HS-5 (cell line): Measurements from ENCODE around the gene PHF2.

Experiments
- DNase-seq: peaks from one replicate; pipeline ENCODE4 v3.0.0-alpha.2; 2012; ENCODE audit warnings: low read depth

Gene PHF2

GRCh38 chr9:93652604-93653592 lies 76.5 kb downstream of the PHF2 start:
- DNase-seq: no peak

- no peak for DNase-seq
Measured at GRCh38 chr9:93653760-93654159, 77.4 kb downstream of the PHF2 start.

GRCh38 chr9:93654351-93654961 lies 78.1 kb downstream of the PHF2 start:
- DNase-seq: no peak

GRCh38 chr9:93655621-93656425 lies 79.4 kb downstream of the PHF2 start:
- DNase-seq: no peak

DNA sequence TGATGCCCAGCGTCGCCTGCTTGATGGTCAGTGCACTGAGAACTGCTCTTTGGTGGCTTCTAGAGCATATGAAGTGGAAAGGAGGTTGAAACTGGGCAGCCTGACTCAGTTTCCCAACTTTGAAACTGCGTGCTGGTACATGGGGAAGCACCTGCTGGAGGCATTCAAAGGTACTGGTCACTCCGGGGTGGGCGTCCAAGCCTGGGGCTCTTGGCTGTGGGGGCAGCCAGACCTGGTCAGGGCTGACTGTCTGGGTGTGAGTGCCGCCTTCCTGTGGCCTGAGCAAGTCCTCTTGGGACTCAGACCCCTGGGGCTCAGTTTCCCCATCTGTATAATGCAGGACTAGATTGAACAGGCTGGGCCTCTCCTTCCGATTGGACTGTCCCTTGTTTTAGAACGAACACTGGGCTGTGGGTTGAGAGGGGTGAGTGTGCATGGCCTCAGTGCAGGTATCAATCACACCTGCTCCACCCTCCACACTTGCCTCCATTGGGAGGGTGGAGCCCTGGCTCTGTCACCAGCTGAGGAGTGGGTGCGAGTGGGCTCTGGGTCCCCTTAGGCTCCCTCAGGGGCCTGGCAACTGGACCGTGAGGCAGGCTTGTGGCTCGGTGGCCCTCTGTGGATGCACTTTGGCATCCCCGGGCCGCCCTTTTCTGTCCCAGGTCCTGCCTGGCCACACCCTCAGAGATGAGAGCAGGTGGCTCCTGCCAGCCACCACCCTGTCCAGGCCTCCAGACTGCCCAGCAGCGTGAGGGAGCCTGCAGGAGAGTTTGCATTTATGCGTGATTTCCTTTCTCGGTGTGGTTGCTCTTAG lies 80.2 kb downstream of the PHF2 start:
- no peak for DNase-seq

DNA sequence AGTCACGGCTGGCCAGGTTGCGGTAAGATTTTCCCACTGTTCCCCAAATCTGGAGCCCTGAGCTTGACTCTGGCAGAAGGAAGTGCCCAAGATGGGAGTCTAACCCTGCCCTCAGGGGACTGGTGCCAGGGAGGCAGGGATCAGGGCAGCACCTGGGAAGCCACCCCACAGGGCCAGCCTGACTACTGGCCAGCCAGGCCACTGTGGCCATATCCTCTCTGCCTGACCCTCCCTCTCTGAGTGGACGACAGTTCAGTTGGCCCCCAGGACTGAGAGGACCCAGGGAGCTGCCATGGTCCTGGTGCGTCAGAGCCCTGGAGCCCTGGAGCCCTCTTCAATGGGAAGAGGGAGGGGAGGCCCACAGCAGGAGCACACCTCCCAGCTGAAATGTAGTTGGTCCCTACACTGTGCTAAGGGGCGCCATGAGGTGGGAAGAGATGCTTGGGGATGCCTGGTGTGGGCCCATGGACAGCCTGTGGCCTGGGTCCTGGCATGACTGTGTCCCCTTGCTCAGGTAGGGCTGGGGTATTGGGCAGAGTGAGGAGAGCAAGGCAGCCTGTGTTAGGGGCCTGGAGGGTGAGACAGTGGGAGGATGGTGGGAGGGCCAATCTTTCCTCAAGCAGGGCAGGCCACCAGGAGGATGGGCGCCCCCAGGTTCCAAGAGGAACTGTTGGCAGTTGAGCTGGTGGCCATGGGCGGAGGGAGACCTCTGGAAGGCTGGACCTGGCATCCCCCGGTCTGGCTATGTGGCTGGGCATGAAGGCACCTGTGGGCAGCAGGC lies 81.1 kb downstream of the PHF2 start:
- DNase-seq: no peak

GRCh38 chr9:93658184-93658925 lies 82.0 kb downstream of the PHF2 start:
- DNase-seq: no peak

- no peak for DNase-seq
Measured at GRCh38 chr9:93659044-93659836, 82.9 kb downstream of the PHF2 start.

- no peak for DNase-seq
Measured at GRCh38 chr9:93659837-93660177, 83.4 kb downstream of the PHF2 start.

- no peak for DNase-seq
Measured at GRCh38 chr9:93660352-93661046, 84.1 kb downstream of the PHF2 start.

GRCh38 chr9:93661591-93661990 lies 85.2 kb downstream of the PHF2 start:
- no peak for DNase-seq

DNA sequence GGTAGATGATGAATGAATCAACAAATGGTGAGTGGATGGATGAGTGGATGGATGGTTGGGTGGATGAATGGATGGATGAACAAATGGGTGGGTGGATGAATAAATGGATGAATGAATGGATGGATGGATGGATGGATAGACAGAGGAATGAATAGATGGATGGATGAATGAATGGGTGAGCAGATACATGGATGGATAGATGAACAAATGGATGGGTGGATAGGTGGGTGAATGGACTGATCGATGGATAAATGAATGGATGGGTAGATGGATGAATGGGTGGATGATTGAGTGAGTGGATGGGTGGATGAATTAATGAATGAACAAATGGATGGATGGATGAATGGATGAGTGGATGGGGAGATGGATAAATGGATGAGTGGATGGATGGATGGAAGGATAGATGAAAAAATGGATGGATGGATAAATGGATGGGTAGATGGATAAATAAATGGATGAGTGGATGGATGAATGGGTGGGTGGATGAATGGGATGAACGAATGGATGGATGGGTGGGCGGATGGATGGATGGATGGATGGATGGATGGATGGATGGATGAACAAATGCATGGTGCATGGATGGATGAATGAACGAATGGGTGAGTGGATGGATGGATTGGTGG lies 85.7 kb downstream of the PHF2 start:
- no peak for DNase-seq

- DNase-seq: no peak
Measured at GRCh38 chr9:93662952-93663572, 86.7 kb downstream of the PHF2 start.

DNA sequence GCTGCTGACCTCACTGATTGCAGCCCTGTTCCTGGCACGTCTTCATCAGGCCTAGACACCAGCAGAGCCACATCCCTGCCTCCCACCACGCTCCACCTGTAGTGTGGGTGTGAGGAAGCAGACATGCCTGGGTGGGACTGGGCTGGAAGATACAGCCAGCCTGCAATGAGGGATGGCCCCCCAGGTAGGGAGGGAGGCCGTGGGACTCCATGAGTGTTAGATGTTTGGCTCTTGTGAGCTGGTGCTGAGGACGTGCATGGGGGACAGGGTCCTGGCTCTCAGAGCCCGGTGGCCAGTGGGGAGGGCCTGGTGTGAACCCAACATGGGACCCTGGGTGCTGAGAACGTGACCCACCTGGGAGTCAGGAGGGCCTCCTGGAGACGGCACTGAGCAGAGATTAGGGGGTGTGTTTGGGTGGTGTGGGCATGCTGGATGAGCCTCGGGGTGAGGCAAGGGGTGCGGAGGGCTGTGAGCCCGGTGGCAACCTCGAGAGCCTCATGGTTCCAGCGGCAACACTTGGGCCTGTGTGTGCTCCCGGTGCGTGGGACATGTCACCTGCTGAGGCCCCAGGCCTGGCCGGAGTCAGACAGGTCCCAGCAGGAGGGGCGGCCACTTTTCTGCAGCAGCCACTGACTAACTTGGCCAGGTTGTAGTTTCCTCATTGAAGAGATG lies 87.6 kb downstream of the PHF2 start:
- no peak for DNase-seq

DNA sequence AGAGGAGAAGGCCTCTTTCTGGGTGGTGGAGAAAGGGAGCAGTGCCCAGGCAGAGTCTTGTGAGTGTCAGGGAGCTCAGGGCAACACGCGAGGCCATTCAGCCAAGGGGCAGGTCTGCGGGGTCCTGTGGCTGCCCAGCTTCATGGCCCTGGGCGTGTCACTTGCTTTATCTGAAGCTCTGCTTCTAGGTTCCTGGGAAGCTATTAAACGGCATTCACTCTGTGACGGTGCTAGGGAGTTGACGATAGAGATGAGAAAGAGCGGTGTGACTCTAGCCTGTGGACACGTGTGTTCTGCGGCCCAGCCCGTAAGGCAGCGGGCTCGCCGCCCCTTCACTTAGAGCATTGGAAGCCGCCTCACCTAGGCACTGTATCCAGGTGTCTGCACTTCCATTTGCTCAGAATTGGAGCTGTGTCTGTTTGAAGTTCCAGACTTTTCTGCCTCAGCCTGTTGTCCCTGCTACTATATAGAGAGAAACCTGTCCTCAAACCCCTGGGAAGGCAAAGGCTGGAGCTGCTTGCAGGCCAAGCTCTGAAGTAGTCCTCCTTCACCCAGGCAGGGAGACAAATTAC lies 88.3 kb downstream of the PHF2 start:
- no peak for DNase-seq

GRCh38 chr9:93665128-93665636 lies 88.8 kb downstream of the PHF2 start:
- no peak for DNase-seq
